HS-27A (cell line): ENCODE data around the gene MEGF9.

Source experiments
- DNase-seq: peaks from one replicate; pipeline ENCODE4 v3.0.0-alpha.2; 2012; ENCODE audit warnings: low read depth, missing footprints

Gene MEGF9

GRCh38 chr9:120702075-120702474, 12.2 kb downstream of the MEGF9 start:
- DNase-seq: no peak

DNA sequence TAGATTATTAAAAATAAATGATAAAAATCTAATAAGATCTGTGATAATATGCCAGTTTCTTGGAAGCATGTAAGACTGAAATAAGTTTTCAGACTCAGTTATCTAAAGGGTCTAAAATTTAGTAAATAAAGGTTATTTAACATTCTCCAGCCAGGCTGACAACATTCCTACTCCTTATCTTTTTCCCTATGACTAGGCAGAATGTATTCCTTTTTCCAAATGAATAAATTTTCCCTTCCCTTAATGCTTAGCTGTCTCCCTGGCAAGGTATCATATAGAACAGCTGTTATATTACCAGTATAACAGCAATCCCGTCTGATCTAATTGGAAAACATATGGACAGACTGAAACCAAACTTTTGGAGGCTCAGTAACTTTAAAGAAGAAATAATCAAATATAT, 13.0 kb downstream of the MEGF9 start:
- no peak for DNase-seq

- DNase-seq: no peak
Observed at GRCh38 chr9:120698766-120699165, 15.5 kb downstream of the MEGF9 start.

DNA sequence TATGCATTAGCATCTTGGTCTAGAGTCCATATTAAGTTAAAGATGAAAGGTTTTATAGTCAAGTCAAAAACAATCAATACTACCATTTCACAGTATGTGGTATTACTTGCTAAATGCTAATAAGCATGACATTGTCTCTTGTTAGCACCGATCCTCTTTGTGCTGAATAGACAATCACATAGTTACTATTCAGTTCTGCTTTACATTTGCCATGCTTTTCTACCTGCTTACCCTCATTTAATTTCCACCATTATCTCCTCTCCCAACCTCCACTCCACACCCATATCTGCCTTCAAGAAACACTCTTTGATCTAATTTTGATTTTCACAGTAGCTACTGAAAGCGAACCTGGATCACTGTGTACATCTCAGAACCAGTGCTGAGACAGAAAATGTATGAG, 16.8 kb downstream of the MEGF9 start:
- DNase-seq: no peak

DNA sequence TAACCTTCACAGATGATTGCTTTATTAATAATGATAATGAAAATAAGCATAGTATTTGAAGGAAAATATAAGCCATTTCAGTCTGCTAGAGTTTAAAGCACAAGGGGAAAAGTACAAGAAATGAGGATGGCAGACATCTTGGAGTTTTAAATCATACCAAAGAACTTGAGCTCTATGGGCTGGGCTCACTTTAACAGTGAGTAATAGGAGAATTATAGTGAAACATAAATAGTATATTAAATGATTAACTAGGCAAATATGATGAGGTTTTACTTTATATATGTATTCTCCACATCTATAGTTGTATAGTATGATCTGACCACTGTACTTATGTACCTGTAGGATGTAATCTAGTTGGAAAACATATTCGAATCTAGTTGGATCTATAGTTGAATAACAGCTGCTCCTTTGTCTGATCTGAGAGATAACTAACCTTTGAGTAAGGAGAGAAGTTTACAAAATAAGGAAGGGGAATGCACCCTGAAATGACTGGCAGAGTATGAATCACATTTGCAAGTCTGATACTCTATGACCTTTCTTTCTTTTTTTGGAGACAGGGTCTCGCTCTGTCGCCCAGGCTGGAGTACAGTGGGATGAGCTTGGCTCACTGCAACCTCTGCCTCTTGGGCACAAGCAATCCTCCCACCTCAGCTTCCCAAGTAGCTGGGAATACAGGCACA, 17.6 kb downstream of the MEGF9 start:
- DNase-seq: no peak

- DNase-seq: no peak
Observed at GRCh38 chr9:120694559-120694958, 19.7 kb downstream of the MEGF9 start.

DNA sequence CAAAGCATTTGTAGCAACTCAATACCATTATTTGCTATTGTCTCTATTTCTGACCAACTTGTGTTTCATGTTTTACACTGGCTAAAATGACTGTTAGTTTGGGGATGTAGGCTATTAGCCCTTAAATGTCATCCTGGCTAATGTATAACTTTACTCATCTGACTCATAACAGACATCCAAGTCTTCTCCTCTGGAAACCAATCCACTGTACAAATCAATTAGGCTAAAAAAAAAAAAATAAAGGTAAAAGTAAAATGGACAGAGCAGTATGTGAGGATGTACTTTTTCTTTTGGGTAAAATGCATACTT, 20.6 kb downstream of the MEGF9 start:
- DNase-seq: no peak

GRCh38 chr9:120692901-120693699, 21.2 kb downstream of the MEGF9 start:
- no peak for DNase-seq

DNA sequence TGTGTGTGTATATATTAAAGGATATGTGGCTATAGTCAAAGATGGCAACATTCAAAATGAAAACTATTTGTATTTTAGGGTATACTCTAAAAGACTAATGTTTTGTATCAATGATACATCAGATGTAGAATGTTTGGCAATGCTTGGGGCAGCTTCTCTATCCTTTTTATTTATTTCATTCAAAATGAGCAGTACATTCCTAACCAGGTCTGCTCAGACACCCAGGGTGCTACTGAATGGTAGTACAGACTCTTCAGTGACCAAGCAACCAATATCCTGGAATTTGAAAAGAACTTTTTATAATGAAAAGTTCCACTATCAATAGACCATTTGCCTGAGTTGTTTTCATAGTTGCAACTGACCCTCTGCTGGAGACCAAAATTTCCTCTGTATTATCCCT, 23.9 kb downstream of the MEGF9 start:
- DNase-seq: no peak

DNA sequence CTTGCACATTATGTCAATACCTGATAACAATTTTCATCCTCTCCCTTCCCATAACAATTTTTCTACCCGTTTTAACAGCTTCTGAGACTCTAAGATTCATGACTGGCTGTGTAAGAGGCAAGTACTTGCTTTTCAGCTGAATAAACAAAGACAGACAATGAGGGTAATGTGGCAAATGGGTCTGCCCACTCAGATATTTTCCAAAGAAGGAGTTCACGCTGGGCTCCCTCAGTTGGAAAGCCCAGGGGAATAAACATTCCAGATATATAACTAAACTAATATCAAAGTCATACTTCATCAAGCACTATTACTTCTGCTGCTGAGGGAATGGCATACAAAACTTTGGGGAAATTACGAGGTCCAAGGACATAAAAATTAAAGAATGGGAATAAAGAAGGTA, 24.4 kb downstream of the MEGF9 start:
- DNase-seq: no peak

DNA sequence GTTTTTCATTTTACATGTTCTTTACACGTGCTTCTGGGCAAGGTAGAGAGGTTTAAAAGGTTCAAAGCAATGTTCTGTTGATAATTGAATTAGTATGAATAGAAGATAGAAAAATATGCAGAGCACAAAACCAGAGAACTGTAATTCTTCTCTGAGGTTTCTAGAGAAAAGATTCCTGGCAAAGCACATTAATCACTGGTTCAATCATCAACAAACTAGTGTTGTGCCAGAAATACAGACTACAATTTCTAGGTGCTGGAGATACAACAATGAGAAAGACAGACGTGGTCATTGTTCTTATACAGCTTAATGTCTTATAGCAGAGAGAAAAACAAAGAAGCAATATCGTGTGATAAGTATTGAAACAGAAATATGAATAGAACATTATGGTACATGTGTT, 25.5 kb downstream of the MEGF9 start:
- no peak for DNase-seq

- DNase-seq: no peak
Observed at GRCh38 chr9:120683150-120683549, 31.1 kb downstream of the MEGF9 start.

GRCh38 chr9:120681121-120681520, 33.1 kb downstream of the MEGF9 start:
- DNase-seq: no peak

DNA sequence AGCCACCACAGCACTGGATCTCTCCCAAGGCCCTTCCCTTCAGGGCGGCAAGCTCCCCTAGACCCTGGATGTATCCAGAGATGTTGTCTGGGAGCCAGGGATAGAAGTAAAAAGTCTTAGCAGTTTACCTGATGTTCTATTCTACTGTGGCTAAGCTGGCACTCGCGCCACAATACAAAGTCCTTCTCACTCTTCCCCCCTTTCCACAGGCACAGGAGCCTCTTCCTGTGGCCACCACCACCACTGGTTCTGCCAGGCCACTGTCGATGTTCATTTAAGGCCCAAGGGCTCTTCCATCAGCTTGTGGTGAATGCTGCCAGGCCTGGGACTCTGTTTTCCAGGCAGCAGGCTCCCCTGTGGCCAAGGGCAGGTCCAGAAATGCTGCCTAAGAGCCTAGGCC, 33.7 kb downstream of the MEGF9 start:
- DNase-seq: no peak

DNA sequence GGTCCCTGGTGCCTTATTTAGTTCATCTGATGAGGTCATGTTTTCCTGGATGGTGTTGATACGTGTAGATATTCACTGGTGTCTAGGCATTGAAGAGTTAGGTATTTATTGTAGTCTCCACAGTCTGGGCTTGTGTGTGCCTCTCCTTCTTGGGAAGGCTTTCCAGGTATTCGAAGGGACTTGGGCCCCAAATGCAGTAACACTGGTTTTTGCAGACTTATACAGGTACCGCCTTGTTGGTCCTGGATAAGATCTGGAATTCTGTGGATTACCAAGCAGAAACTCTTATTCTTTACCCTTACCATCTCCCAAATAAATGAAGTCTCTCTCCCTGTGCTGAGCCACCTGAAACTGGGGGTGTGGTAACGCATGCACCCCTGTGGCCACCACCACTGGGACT, 34.1 kb downstream of the MEGF9 start:
- no peak for DNase-seq

DNA sequence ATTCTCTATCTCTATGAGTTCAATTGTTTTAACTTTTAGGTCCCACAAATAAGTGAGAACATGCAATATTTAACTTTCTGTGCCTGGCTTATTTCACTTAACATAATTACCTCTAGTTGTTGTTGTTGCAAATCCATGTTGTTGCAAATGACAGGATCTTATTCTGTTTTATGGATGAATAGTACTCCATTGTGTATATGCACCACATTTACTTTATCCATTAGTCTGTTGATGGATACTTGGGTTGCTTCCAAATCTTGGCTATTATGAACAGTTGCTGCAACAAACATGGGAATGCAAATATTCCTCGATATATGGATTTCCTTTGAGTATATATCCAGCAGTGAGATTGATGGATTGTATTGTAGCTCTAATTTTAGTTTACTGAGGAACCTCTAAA, 36.3 kb downstream of the MEGF9 start:
- DNase-seq: no peak

- no peak for DNase-seq
Observed at GRCh38 chr9:120676767-120677402, 37.4 kb downstream of the MEGF9 start.

- no peak for DNase-seq
Observed at GRCh38 chr9:120668399-120668798, 45.9 kb downstream of the MEGF9 start.

- DNase-seq: no peak
Observed at GRCh38 chr9:120663950-120664349, 50.3 kb downstream of the MEGF9 start.

DNA sequence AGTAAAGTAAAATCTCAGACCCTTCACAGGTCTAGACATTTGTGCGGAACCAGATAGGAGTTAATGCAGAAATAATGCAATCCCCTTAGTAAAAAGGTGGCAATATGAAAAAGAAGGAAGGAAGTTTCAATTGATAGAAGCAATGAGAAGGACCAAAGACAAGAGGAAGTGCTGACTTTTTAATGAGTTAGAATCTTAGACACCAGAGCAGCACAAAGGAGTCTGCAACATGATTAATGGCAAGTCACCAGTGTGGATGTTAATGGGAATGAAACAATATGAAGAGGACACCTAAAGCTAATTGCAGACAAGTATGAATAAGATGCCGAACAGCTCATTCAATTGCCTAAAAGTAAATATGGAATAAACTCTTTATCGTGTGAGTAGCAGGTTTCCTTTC, 50.9 kb downstream of the MEGF9 start:
- DNase-seq: no peak

DNA sequence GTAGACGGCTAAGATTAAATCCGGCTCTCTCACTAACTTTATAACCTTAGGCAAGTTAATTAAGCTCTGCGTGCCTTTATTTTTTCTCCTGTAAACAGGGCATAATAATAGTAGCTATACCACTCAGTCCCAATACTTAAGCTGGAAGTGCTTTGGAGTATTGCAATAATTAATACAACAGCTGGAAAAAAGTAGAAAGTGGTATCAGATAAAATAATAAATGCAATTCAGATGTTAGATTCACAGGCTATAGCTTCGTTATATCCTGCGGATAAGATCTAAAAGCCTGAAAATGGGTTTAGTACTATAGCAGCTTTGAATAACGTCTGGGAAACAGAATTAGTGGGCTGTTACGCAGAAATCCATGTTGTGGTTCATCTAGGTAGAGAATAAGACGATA, 51.8 kb downstream of the MEGF9 start:
- no peak for DNase-seq

DNA sequence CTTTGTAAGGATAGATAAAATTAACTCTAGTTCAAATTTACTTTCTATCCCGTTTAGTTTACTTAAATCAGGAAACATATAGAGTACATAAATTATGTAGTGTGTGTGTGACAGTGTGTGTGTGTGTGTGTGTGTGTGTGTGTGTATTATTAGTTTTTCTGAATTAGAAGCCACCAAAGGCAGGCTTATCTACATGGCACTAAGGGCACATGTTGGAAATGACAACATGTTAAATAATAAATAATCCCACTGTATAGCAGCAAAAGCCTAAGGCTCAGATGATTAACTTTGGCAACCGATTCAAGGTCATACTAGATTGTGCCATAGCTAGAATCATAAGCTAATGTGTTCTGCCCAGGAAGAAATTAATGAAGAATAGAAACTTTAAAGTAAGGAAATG, 54.6 kb downstream of the MEGF9 start:
- no peak for DNase-seq

DNA sequence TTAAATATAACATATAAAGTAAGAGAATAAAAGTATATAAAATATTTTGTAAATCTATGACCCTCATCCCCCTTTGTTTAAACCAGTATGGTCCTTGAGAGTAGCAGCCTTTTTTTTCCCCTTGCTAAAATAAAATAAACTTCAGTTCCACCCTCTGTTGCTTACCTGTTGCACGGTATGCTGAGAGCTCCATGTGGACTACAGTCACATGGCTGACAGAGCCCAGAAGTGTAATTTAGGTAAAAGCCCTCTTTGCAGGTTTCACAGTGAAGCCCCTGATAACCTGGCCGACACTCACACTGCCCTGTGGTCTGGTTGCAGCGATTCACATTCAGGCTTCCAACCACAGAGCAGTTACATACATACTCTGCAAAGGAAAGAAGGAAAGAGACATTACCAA, 55.1 kb downstream of the MEGF9 start:
- no peak for DNase-seq
